ENCODE data around the gene A1BG. TPM values are rescaled to one million over a fixed set of nuclear protein-coding genes. Genes with fewer than 3 reads are reported as not detected.
A peak's percentile ranks its signal among the peaks of the same experiment; 100 is the strongest.

A1BG gene
- 1 to 10 TPM; 1.1 to 7.3 (median 3.2) TPM for polyA plus RNA-seq (ENCODE audit: insufficient read length in 10 of 10)
- long read RNA-seq, donor 1, transcript A1BG-203 (2 exons, 2,134 nt) = major isoform, 9 of 9 reads
- long read RNA-seq, donor 1, partial matches to known transcripts = 0 of 9 reads
- long read RNA-seq, donor 1, other reads (novel, unspliced or antisense) = 0 of 9 reads
- long read RNA-seq, donor 2, partial matches to known transcripts = 0 of 3 reads
- long read RNA-seq, donor 2, other reads (novel, unspliced or antisense) = 0 of 3 reads
- long read RNA-seq, donor 3 = 0 reads
- long read RNA-seq, donor 4, partial matches to known transcripts = 0 of 4 reads
- long read RNA-seq, donor 4, other reads (novel, unspliced or antisense) = 0 of 4 reads
- long read RNA-seq, donor 5, partial matches to known transcripts = 0 of 4 reads
- long read RNA-seq, donor 5, other reads (novel, unspliced or antisense) = 0 of 4 reads
- long read RNA-seq, donor 6, transcript A1BG-203 (2 exons, 2,134 nt) = major isoform, 5 of 5 reads
- long read RNA-seq, donor 6, partial matches to known transcripts = 0 of 5 reads
- long read RNA-seq, donor 6, other reads (novel, unspliced or antisense) = 0 of 5 reads
- long read RNA-seq, donor 7, partial matches to known transcripts = 0 of 1 reads
- long read RNA-seq, donor 7, other reads (novel, unspliced or antisense) = 0 of 1 reads
- long read RNA-seq, donor 8, transcript A1BG-203 (2 exons, 2,134 nt) = major isoform, 11 of 11 reads
- long read RNA-seq, donor 8, partial matches to known transcripts = 0 of 11 reads
- long read RNA-seq, donor 8, other reads (novel, unspliced or antisense) = 0 of 11 reads
- long read RNA-seq, donor 9 = 0 reads

- DNase-seq = no peak
Observed at GRCh38 chr19:58352760-58353671, at the start of gene A1BG. A1BG (minus strand) TSS chr19:58353492; CDS start chr19:58353437, 55 bp downstream.

GRCh38 chr19:58401840-58402421, 48.6 kb upstream of the A1BG start:
- peak in 1 of 3 donors; percentile 19 for DNase-seq

- DNase-seq = peak; percentile 99 to 100 (median 99)
Observed at GRCh38 chr19:58400916-58401839, 47.9 kb upstream of the A1BG start.

- no peak for DNase-seq
Observed at GRCh38 chr19:58400316-58400915, 47.1 kb upstream of the A1BG start.

GRCh38 chr19:58399903-58400302, 46.6 kb upstream of the A1BG start:
- no peak for DNase-seq

GRCh38 chr19:58398545-58398944, 45.3 kb upstream of the A1BG start:
- no peak for DNase-seq

GRCh38 chr19:58398087-58398486, 44.8 kb upstream of the A1BG start:
- no peak for DNase-seq

GRCh38 chr19:58397533-58398037, 44.3 kb upstream of the A1BG start:
- DNase-seq = peak in 1 of 3 donors; percentile 5

- DNase-seq = no peak
Observed at GRCh38 chr19:58396691-58397532, 43.6 kb upstream of the A1BG start.

GRCh38 chr19:58395979-58396627, 42.8 kb upstream of the A1BG start:
- peak in 1 of 3 donors; percentile 32 for DNase-seq

- DNase-seq = peak in 1 of 3 donors; percentile 14
Observed at GRCh38 chr19:58395220-58395978, 42.1 kb upstream of the A1BG start, which contains the start of gene RNF225. RNF225 (plus strand) TSS chr19:58395656; CDS start chr19:58396090, 434 bp downstream.

GRCh38 chr19:58394821-58395219, 41.5 kb upstream of the A1BG start:
- DNase-seq = no peak

- no peak for DNase-seq
Observed at GRCh38 chr19:58393725-58394033, 40.4 kb upstream of the A1BG start.

GRCh38 chr19:58392945-58393724, 39.8 kb upstream of the A1BG start:
- DNase-seq = no peak

- no peak for DNase-seq
Observed at GRCh38 chr19:58388175-58388526, 34.9 kb upstream of the A1BG start.
